Fibroblast of the conjunctiva (primary cell): ENCODE data around the gene SYNC.
"Not testable (repeated sequence)": the region's sequence is repeated elsewhere in the genome, so short reads cannot be mapped to it uniquely, and the experiment has no call there.

Experiments used
- DNase-seq: peaks from one replicate; pipeline ENCODE4 v3.0.0-alpha.2; 2010; ENCODE audit warnings: low read depth

SYNC gene

DNA sequence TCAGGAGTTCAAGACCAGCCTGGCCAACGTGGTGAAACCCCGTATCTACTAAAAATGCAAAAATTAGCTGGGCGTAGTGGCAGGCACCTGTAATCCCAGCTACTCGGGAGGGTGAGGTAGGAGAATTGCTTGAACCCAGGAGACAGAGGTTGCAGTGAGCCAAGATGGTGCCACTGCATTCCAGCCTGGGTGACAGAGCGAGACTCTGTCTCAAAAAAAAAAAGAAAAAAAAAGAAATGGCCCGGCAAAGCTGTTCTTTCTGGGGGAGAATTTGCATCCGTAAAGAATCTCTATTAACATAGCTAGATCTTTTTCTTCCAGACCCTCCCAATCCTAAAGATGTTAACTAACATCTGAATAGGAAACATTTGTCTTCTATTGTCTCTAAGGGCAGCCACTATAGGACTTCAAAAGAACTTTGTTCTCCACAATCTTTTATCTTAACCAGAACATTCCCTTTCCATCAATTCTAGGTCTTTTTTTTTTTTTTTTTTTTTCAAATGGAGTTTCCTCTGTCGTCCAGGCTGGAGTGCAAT lies 60.2 kb downstream of the SYNC start:
- DNase-seq = not testable (repeated sequence)

DNA sequence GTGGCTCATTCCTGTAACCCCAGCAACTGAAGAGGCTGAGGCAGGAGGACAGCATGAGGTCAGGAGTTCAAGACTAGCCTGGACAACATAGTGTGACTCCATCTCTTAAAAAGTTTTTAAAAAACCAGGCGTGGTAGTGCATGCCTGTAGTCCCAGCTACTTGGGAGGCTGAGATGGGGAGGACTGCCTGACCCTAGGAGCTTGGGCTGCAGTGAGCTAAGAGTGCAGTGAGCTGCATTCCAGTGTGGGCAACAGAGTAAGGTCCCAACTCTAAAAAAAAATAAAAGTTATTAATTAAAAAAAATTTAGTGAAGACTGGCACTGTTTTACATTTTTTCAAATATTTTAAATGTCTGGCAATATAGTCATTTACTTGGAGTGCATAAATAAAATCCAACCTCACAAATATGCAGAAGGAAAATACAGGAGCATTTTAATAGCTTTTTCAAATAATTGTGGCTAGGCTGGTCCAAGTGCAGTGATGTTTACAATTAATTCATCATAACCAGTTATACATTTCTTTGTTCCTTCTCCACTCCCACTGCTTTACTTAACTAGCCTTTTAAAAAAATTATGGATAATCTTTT lies 63.0 kb downstream of the SYNC start:
- DNase-seq = no peak

GRCh38 chr1:32636914-32637645 lies 65.5 kb downstream of the SYNC start:
- DNase-seq = no peak

DNA sequence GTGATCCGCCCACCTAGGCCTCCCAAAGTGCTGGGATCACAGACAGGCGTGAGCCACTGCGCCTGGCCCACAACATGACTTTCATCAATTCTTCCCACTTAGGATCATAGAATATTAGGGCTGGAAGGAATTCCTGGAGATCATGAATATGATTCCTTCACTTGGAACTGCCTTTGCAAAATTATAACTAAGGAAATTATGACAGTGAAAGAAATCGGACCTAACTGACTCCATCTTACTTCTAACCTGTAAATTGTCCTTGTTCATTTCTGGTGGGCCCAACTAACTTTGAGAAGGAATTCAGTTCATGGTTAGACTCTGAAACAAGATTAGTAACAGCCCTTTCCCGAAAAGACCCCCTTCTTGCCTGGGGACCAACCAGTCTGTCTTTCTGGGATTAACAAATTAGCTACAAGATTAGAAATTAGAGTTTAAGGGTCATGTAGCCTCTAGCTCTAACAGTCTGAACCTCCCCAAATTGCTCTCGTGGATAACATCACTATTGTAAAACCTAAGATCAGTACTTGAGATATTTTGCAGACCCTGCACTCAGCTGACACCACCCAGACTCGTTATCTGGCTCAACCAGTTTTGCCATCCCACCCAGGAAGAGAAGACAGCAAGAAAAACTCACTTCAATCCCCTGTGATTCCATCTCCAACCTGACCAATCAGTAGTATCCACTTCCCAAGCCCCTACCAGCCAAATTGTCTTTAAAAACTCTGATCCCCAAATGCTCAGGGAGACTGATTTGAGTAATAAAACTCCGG lies 66.9 kb downstream of the SYNC start:
- DNase-seq = no peak

DNA sequence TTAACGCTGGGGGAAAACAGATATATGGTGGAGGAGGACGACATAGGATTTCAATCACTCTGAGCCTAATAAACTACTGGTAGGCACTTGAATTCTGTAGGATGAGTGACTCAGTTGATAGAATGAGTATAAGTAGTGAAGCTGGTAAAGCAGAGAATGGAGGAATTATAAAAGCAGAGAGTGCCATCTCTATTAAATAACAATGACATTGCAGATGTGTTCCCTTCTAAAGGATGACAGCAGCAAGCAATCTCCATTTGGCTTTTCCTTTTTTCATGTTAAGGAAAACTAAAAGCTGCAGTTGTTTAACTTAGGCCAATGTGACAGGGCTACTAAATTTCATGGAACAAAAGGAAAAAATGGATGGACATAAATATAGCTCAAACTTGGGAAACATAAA lies 69.7 kb downstream of the SYNC start:
- DNase-seq = no peak

DNA sequence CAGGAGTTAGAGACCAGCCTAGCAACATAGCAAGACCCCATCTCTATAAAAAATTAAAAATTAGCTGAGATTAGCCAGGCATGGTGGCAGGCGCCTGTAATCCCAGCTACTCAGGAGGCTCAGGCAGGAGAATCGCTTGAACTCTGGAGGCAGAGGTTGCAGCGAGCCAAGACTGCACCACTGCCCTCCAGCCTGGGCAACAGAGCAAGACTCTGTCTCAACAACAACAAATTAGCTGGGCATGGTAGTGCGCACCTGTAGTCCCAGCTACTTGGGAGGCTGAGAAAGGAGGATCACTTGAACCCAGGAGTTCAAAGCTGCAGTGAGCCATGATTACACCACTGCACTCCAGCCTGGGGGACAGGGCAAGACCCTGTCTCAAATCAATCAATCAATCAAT lies 72.4 kb downstream of the SYNC start:
- DNase-seq = not testable (repeated sequence)
